Psoas muscle (tissue), 8 donors: ENCODE measurements around the gene VPS13D. TPM values are rescaled to one million over a fixed set of nuclear protein-coding genes. Genes with fewer than 3 reads are reported as not detected.
"Not testable (repeated sequence)": the region's sequence is repeated elsewhere in the genome, so short reads cannot be mapped to it uniquely, and the experiment has no call there.

Source experiments
- ATAC-seq, 4 donors: fragments of 200-7000 bp; cut with Tn5 transposase; one replicate each; pipeline ENCODE4 v1.9.1; 2020; ENCODE audit warnings: moderate library complexity in 3 of 4, mild to moderate bottlenecking in 2 of 4
- DNase-seq, 2 donors: peaks; one replicate each; pipeline ENCODE4 v3.0.0-alpha.2; 2020
- H3K27ac ChIP-seq: fragments of 200-600 bp; one replicate; pipeline ENCODE4 v1.8.0; 2022
- H3K27me3 ChIP-seq, 3 donors: fragments of 200-600 bp in 1 of 3; one replicate each; pipeline versions ENCODE4 v1.6.1 to v1.8.0; 2013 to 2022; ENCODE audit warnings: low read length in 2 of 3, mild to moderate bottlenecking in 2 of 3, moderate library complexity in 1 of 3; ENCODE audit not compliant: insufficient read depth in 3 of 3
- H3K36me3 ChIP-seq, 2 donors: fragments of 200-600 bp in 1 of 2; one replicate each; pipeline versions ENCODE4 v1.6.1 to v1.8.0; 2013 to 2022; ENCODE audit warnings: low read depth in 1 of 2, mild to moderate bottlenecking in 1 of 2, moderate library complexity in 1 of 2; ENCODE audit not compliant: insufficient read depth in 1 of 2
- H3K4me1 ChIP-seq: fragments of 200-600 bp; one replicate; pipeline ENCODE4 v1.8.0; 2022
- H3K4me3 ChIP-seq: fragments of 200-600 bp; one replicate; pipeline ENCODE4 v1.8.0; 2022; ENCODE audit warnings: mild to moderate bottlenecking
- H3K9me3 ChIP-seq: fragments of 200-600 bp; one replicate; pipeline ENCODE4 v1.8.0; 2022
- WGBS, 3 donors: extraction: QIAGEN DNeasy Blood & Tissue Kit; methylation state at CpG; one replicate each; pipeline versions ENCODE4 v1.1.6 to v1.1.7; 2013; 5-methylcytosine and 5-hydroxymethylcytosine counted together
- intact Hi-C, 2 donors: fragments of 100-400 bp; cut with DNase I; formaldehyde crosslinking; loops; one replicate each; pipeline versions ENCODE4 v1.11.0 to v1.14.2; 2022
- polyA plus RNA-seq, 3 donors: library from polyadenylated mRNA; stranded (reverse); fragments of 200-250 nt; gene quantifications; one replicate each; pipeline ENCODE4 v1.2.3, GENCODE V29; 2013
- total RNA-seq, 4 donors: library from RNA; stranded (reverse); fragmentation: NEBNext Ultra II Directional in 2 of 4; extraction: Animal tissue kit (Norgen Biotek cat#: 25700) in 2 of 4; gene quantifications; one replicate each; pipeline versions ENCODE4 v1.2.1 to v1.2.4, GENCODE V29; 2021 to 2023
- TF ChIP-seq, protein P1 (sequence below): fragments of 200-600 bp; IDR thresholded peaks from one replicate; pipeline ENCODE4 v1.8.0; 2022; ENCODE audit warnings: antibody characterized with exemption
- donor health status: healthy with polysubstance abuse.
- donor health status: DM: no; HTN: no; CAD: no; lungs with moderate emphysema.
- donor health status: Bipolar disorder and iron deficiency.
- donor health status: healthy.
- donor health status: DM: yes; HTN: yes; CAD: no.
- donor health status: DM: no; HTN: no; CAD: no.
- donor health status: DM: no; HTN: no; CAD: no.
- donor health status: DM: yes; HTN: yes; CAD: no.

VPS13D gene
- total and polyA plus RNA-seq, 7 donors, result 19.9 to 69.1 (median 45.3) TPM

DNA sequence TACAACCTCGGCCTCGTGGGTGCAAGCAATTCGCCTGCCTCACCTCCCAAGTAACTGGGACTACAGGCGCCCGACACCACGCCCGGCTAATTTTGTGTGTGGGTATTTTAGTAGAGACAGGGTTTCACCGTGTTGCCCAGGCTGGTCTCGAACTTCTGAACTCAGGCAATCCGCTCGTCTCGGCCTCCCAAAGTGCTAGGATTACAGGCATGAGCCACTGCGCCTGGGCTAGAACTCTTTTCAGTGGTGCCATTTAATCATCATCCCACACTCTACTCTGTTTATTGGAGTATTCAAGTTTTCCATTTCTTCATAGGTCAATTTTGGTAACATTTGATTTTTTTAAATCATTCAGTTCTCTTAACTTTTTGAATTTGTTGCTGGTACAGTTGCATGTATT lies 286.9 kb downstream of the VPS13D start:
- intact Hi-C loops, result no loop called here

DNA sequence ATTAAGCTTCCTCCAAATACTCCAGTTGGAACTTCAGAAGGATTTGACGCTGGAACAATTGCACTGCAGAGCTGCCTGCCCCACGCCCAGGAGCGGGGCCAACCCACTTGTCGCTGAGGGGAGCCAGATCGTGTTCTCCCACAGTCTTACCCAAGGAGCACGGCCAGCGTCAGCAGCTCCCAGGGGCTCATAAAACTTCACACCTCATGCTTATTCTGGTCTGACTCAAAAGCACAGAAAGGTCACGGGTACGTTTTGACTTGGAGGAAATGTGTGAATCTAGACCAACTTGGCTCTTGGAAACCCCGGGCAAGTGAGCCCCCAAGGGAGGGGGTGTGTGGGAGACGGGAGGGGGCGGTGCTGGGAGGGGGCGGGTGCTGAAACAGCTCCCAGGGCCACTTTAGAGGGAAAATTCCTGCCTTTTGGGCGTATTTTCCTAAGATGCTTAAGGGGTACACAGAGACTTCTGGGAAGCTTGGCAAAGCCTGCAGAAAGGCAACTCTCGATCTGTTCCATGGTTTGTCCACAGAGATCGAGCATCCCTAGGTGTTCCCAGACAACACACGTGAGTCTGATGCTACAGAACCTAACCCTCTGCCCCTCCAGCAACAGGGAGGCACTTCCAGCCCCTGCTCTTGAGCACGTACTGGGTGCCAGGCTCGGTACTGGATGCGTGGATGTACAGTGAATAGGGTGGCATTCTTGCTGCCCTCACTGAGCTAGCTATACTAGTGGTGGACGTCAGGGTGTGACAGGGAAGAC lies 289.3 kb downstream of the VPS13D start:
- peak overlapping the region; percentile 7 for H3K27ac ChIP-seq
- no peaks in the 10 kb centered on the region for H3K9me3 ChIP-seq
- 14 to 21% (median 17%) methylated on average over 21 of the region's 21 CpGs for WGBS, 3 donors
- H3K4me3 ChIP-seq, result no peak overlapping the region
- H3K27me3 ChIP-seq, result no peaks in the 10 kb centered on the region
- DNase-seq (peak; percentile 87 to 90), ATAC-seq (peak; percentile 54 to 87 (median 78))
- H3K4me1 ChIP-seq, result peaks cover 14% of the 10 kb centered on the region
- TF ChIP-seq, protein P1, sequence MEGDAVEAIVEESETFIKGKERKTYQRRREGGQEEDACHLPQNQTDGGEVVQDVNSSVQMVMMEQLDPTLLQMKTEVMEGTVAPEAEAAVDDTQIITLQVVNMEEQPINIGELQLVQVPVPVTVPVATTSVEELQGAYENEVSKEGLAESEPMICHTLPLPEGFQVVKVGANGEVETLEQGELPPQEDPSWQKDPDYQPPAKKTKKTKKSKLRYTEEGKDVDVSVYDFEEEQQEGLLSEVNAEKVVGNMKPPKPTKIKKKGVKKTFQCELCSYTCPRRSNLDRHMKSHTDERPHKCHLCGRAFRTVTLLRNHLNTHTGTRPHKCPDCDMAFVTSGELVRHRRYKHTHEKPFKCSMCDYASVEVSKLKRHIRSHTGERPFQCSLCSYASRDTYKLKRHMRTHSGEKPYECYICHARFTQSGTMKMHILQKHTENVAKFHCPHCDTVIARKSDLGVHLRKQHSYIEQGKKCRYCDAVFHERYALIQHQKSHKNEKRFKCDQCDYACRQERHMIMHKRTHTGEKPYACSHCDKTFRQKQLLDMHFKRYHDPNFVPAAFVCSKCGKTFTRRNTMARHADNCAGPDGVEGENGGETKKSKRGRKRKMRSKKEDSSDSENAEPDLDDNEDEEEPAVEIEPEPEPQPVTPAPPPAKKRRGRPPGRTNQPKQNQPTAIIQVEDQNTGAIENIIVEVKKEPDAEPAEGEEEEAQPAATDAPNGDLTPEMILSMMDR, result no peak
- no peaks in the 10 kb centered on the region for H3K36me3 ChIP-seq
- intact Hi-C loops, result no loop called here

More for the DNA sequence above, 286.9 kb downstream of the VPS13D start:
- ATAC-seq (no peak), DNase-seq (no peak)
- TF ChIP-seq, protein P1, result no peak
- Histone ChIP-seq H3K27me3 (no peaks in the 10 kb centered on the region), H3K4me3 (no peak overlapping the region), H3K4me1 (peaks cover 19% of the 10 kb centered on the region), H3K36me3 (no peaks in the 10 kb centered on the region), H3K27ac (no peak overlapping the region), H3K9me3 (no peaks in the 10 kb centered on the region)
- 97 to 98% (median 97%) methylated on average over 13 of the region's 13 CpGs for WGBS, 3 donors

DNA sequence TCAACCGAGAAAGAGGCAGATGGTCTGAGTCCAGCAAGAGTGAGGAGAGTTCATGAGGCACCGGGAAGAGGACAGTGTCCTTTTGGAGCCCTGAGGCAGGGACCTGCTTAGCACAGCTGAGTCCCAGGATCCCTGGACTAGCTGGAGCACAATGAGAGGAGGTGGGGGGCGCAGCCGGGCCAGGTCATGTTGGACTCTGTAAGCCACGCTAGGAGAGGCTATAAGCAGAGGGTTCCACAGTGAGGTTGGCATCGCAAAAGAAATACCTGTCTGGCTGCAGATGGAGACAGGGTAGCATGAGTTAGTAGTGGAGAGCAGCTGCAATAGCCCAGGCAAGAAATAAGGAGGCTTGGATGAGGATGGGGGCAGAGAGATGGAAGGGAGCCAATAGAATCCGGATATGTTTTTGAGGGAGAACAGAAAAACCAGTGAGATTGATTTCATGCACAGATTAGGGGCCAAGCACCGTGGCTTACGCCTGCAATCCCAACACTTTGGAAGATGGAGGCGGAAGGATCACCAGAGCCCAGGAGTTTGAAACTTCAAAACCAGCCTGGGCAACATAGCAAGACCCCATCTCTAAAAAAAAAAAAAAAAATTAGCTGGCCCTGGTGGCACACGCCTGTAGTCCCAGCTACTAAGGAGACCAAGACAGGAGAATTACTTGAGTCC lies 290.0 kb downstream of the VPS13D start:
- TF ChIP-seq, protein P1, result no peak
- no peaks in the 10 kb centered on the region for H3K9me3 ChIP-seq
- WGBS, 3 donors, result 53 to 63% (median 57%) methylated on average over 11 of the region's 11 CpGs
- DNase-seq, result no peak
- H3K36me3 ChIP-seq, result no peaks in the 10 kb centered on the region
- H3K4me3 ChIP-seq, result no peak overlapping the region
- ATAC-seq, result peak in 1 of 4 donors; percentile 25
- peak overlapping the region; percentile 7 for H3K27ac ChIP-seq
- H3K4me1 ChIP-seq, result peaks cover 14% of the 10 kb centered on the region
- intact Hi-C loops, result no loop called here
- H3K27me3 ChIP-seq, result no peaks in the 10 kb centered on the region

DNA sequence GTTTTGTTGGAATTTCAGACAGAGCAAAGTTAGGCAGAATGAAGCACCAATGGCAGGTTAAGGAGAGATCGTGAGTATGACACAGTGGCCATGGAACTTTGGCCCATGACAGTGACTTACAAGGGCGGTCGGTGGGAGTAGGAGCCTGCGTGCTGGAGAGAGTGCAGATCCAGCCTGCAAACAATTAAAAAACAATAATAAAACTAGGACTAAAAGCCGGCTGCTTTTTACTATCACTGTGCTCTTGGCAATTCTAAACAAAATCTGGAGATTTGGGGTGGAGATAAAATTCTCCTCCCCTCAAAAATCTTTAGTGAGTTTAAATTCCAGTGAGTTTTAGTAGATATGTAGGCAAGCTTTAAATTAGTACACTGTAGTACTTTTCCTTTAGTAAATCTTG lies 291.3 kb downstream of the VPS13D start:
- ATAC-seq (no peak), DNase-seq (no peak)
- intact Hi-C loops, result no loop called here
- H3K27ac ChIP-seq, result no peak overlapping the region
- TF ChIP-seq, protein P1, result no peak
- H3K4me1 ChIP-seq, result peaks cover 25% of the 10 kb centered on the region
- no peaks in the 10 kb centered on the region for H3K36me3 ChIP-seq
- H3K27me3 ChIP-seq, result no peaks in the 10 kb centered on the region
- no peak overlapping the region for H3K4me3 ChIP-seq
- WGBS, 3 donors, result 78 to 84% (median 84%) methylated on average over 5 of the region's 5 CpGs
- H3K9me3 ChIP-seq, result no peaks in the 10 kb centered on the region

DNA sequence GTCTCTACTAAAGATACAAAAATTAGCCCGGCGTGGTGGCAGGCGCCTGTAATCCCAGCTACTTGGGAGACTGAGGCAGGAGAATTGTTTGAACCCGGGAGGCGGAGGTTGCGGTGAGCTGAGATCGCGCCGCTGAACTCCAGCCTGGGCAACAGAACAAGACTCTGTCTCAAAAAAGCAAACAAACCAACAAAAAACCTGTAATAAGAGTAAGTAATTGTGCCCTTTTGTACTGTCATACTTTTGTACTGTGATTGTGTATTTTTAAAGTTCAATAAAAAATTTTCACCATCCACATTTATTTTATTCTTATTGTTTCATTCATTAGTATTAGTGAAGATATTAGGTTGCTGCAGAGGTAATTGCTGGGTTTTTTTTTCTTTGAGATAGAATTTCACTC lies 292.9 kb downstream of the VPS13D start:
- intact Hi-C loops, ATAC-seq, H3K36me3 ChIP-seq, H3K27ac ChIP-seq, DNase-seq, H3K4me3 ChIP-seq, H3K9me3 ChIP-seq, H3K27me3 ChIP-seq: not testable (repeated sequence)
- peaks cover 26% of the 10 kb centered on the region for H3K4me1 ChIP-seq
- WGBS, 3 donors, result 93 to 97% (median 96%) methylated on average over 9 of the region's 9 CpGs
